ENCODE data around the gene COPA. TPM values are rescaled to one million over a fixed set of nuclear protein-coding genes. Genes with fewer than 3 reads are reported as not detected.

COPA gene
- total RNA-seq, 1 donor, result 322 TPM

GRCh38 chr1:160277330-160277729 lies 65.7 kb downstream of the COPA start:
- no peak for DNase-seq (ENCODE audit: low read depth)
- H3K4me3 ChIP-seq (ENCODE audit: low read depth, low read length), result no peak overlapping the region
- no peak for TF ChIP-seq CTCF (IDR thresholded peaks at IDR 0.05; ENCODE audit: insufficient read depth, low read depth, low read length)

- no peak for TF ChIP-seq CTCF (IDR thresholded peaks at IDR 0.05; ENCODE audit: insufficient read depth, low read depth, low read length)
- DNase-seq (ENCODE audit: low read depth), result no peak
- no peak overlapping the region for H3K4me3 ChIP-seq (ENCODE audit: low read depth, low read length)
These were observed 72.0 kb downstream of the COPA start for GRCh38 chr1:160271025-160271424.

- TF ChIP-seq CTCF (IDR thresholded peaks at IDR 0.05; ENCODE audit: insufficient read depth, low read depth, low read length), result no peak
- peak; percentile 28 for DNase-seq (ENCODE audit: low read depth)
- H3K4me3 ChIP-seq (ENCODE audit: low read depth, low read length), result no peak overlapping the region
These were observed 75.6 kb downstream of the COPA start for GRCh38 chr1:160267284-160267991.

- DNase-seq (ENCODE audit: low read depth), result no peak
- no peak overlapping the region for H3K4me3 ChIP-seq (ENCODE audit: low read depth, low read length)
- no peak for TF ChIP-seq CTCF (IDR thresholded peaks at IDR 0.05; ENCODE audit: insufficient read depth, low read depth, low read length)
These were observed 78.2 kb downstream of the COPA start for GRCh38 chr1:160264795-160265307.

- DNase-seq (ENCODE audit: low read depth), result peak; percentile 98
- TF ChIP-seq CTCF (IDR thresholded peaks at IDR 0.05; ENCODE audit: insufficient read depth, low read depth, low read length), result no peak
- peak within 1 kb of the TSS; percentile 100 for H3K4me3 ChIP-seq (ENCODE audit: low read depth, low read length)
These were observed 80.9 kb downstream of the COPA start, which contains the start of gene DCAF8 for GRCh38 chr1:160261893-160262794. Gene DCAF8 (minus strand): TSS chr1:160262549. CDS start chr1:160244008, 18,541 bp downstream.

- peak overlapping the region; percentile 100 for H3K4me3 ChIP-seq (ENCODE audit: low read depth, low read length)
- peak; percentile 91 for DNase-seq (ENCODE audit: low read depth)
- no peak for TF ChIP-seq CTCF (IDR thresholded peaks at IDR 0.05; ENCODE audit: insufficient read depth, low read depth, low read length)
These were observed 81.5 kb downstream of the COPA start for GRCh38 chr1:160261556-160261892.
